ENCODE results near the gene RIBC1. TPM values are rescaled to one million over a fixed set of nuclear protein-coding genes. Genes with fewer than 3 reads are reported as not detected.

The RIBC1 gene
- total RNA-seq, 1 donor from 2014 or later: not detected

- no peak for DNase-seq (ENCODE audit: low spot score in 2 of 2)
- intact Hi-C loops (cut with DNase I): no loop called here
- no peaks in the 10 kb centered on the region for H3K4me1 ChIP-seq
- H3K36me3 ChIP-seq: peaks cover 36 to 40% of the 10 kb centered on the region in 2 donors
- no peak overlapping the region for H3K27ac ChIP-seq
- H3K27me3 ChIP-seq: no peaks in the 10 kb centered on the region
- no peaks in the 10 kb centered on the region for H3K9me3 ChIP-seq
- H3K4me3 ChIP-seq: no peak overlapping the region
- TF ChIP-seq CTCF (IDR thresholded peaks at IDR 0.05): no peak
These were observed 45.2 kb upstream of the RIBC1 start for GRCh38 chrX:53377464-53377863.

- H3K4me3 ChIP-seq: no peak overlapping the region
These were observed 43.5 kb upstream of the RIBC1 start for GRCh38 chrX:53379008-53379710.

GRCh38 chrX:53379747-53380146, 42.9 kb upstream of the RIBC1 start:
- DNase-seq (ENCODE audit: low spot score in 2 of 2): no peak
- intact Hi-C loops (cut with DNase I): no loop called here
- Histone ChIP-seq H3K27me3 (no peaks in the 10 kb centered on the region), H3K4me3 (no peak overlapping the region), H3K9me3 (no peaks in the 10 kb centered on the region), H3K27ac (no peak overlapping the region), H3K4me1 (no peaks in the 10 kb centered on the region), H3K36me3 (peaks cover 46 to 55% of the 10 kb centered on the region in 2 donors)
- no peak for TF ChIP-seq CTCF (IDR thresholded peaks at IDR 0.05)

More at GRCh38 chrX:53379008-53379710, 43.5 kb upstream of the RIBC1 start:
- no peak overlapping the region for H3K27ac ChIP-seq
- H3K27me3 ChIP-seq: no peaks in the 10 kb centered on the region
- no peak for DNase-seq (ENCODE audit: low spot score in 2 of 2)
- intact Hi-C loops (cut with DNase I): no loop called here
- TF ChIP-seq CTCF (IDR thresholded peaks at IDR 0.05): no peak
- peaks cover 46 to 49% of the 10 kb centered on the region in 2 donors for H3K36me3 ChIP-seq
- H3K9me3 ChIP-seq: no peaks in the 10 kb centered on the region
- H3K4me1 ChIP-seq: no peaks in the 10 kb centered on the region

- H3K9me3 ChIP-seq: no peaks in the 10 kb centered on the region
- H3K27me3 ChIP-seq: no peaks in the 10 kb centered on the region
- peaks cover 44 to 62% of the 10 kb centered on the region in 2 donors for H3K36me3 ChIP-seq
- intact Hi-C loops (cut with DNase I): no loop called here
- H3K4me3 ChIP-seq: no peak overlapping the region
- no peaks in the 10 kb centered on the region for H3K4me1 ChIP-seq
- TF ChIP-seq CTCF (IDR thresholded peaks at IDR 0.05): no peak
- no peak overlapping the region for H3K27ac ChIP-seq
- no peak for DNase-seq (ENCODE audit: low spot score in 2 of 2)
These were observed 39.1 kb upstream of the RIBC1 start for GRCh38 chrX:53383376-53384076.

- no peaks in the 10 kb centered on the region for H3K27me3 ChIP-seq
- DNase-seq (ENCODE audit: low spot score in 2 of 2): no peak
- no peak overlapping the region for H3K4me3 ChIP-seq
- no peak overlapping the region for H3K27ac ChIP-seq
- no peaks in the 10 kb centered on the region for H3K9me3 ChIP-seq
- TF ChIP-seq CTCF (IDR thresholded peaks at IDR 0.05): no peak
- no peaks in the 10 kb centered on the region for H3K4me1 ChIP-seq
- intact Hi-C loops (cut with DNase I): no loop called here
- peaks cover 25 to 30% of the 10 kb centered on the region in 2 donors for H3K36me3 ChIP-seq
These were observed 26.9 kb upstream of the RIBC1 start for GRCh38 chrX:53395605-53396298.

Data from ascending aorta (tissue), 2 donors.